ENCODE data around the gene RBM43.

- TF ChIP-seq CTCF (IDR thresholded peaks at IDR 0.05) (no peak), ZFX (IDR thresholded peaks at IDR 0.05; ENCODE audit: borderline replicate concordance) (no peak)
These were observed 54.6 kb downstream of the RBM43 start for GRCh38 chr2:151207100-151207499.

Measured in 22Rv1 (cell line).